GM12892 (cell line): ENCODE results near the gene PGBD4.

Experiments
- POLR2A ChIP-seq: IDR thresholded peaks from 2 replicates; pipeline ENCODE4 v1.6.1; 2011; ENCODE audit warnings: low read depth, low read length, control low read depth
- POLR2AphosphoS5 ChIP-seq: IDR thresholded peaks from 2 replicates; pipeline ENCODE4 v1.6.1; 2011; ENCODE audit warnings: low read depth, low read length, control low read depth
- TAF1 ChIP-seq: IDR thresholded peaks from 2 replicates; pipeline ENCODE4 v1.6.1; 2011; ENCODE audit warnings: low read depth, mild to moderate bottlenecking, control low read depth, low read length, borderline replicate concordance

- TF ChIP-seq TAF1 (no peak), POLR2A (no peak), POLR2AphosphoS5 (no peak)
Measured at GRCh38 chr15:34132881-34133280, 31.0 kb downstream of the PGBD4 start.
